Right atrium auricular region (tissue), 2 donors: ENCODE results near the gene REST. TPM values are rescaled to one million over a fixed set of nuclear protein-coding genes. Genes with fewer than 3 reads are reported as not detected.

ENCODE experiments used
- DNase-seq: peaks from one replicate; pipeline ENCODE4 v3.0.0-alpha.2; 2019; ENCODE audit warnings: low spot score
- H3K27ac ChIP-seq, 2 donors: fragments of 200-600 bp; sonication (generic); 1 replicate in 1 of 2; 2 replicates in 1 of 2; pipeline ENCODE4 v1.5.1; 2016 to 2019
- H3K27me3 ChIP-seq, 2 donors: fragments of 200-600 bp; sonication (generic); one replicate each; pipeline versions ENCODE4 v1.5.1 to v1.6.0; 2017 to 2019
- H3K36me3 ChIP-seq: fragments of 200-600 bp; sonication (generic); one replicate; pipeline ENCODE4 v1.5.1; 2016
- H3K4me1 ChIP-seq, 2 donors: fragments of 200-600 bp; sonication (generic); one replicate each; pipeline versions ENCODE4 v1.5.1 to v1.6.0; 2017 to 2019
- H3K4me3 ChIP-seq, 2 donors: fragments of 200-600 bp; sonication (generic); 1 replicate in 1 of 2; 2 replicates in 1 of 2; pipeline ENCODE4 v1.5.1; 2017 to 2019; ENCODE audit warnings: mild to moderate bottlenecking in 1 of 2, moderate library complexity in 1 of 2
- H3K9me3 ChIP-seq, 2 donors: fragments of 200-600 bp; sonication (generic); one replicate each; pipeline ENCODE4 v1.5.1; 2019
- total RNA-seq, 2 donors: library from RNA; depleted of rRNA; stranded (reverse); fragments of >200 nt; gene quantifications; one replicate each; pipeline ENCODE4 v1.1.0, GENCODE V29; 2016
- TF ChIP-seq, protein P1 (sequence below), 2 donors: fragments of 200-600 bp; sonication (generic); IDR thresholded peaks; one replicate each; pipeline ENCODE4 v1.5.1; 2019; ENCODE audit warnings: antibody characterized with exemption in 2 of 2

Gene REST, protein sequence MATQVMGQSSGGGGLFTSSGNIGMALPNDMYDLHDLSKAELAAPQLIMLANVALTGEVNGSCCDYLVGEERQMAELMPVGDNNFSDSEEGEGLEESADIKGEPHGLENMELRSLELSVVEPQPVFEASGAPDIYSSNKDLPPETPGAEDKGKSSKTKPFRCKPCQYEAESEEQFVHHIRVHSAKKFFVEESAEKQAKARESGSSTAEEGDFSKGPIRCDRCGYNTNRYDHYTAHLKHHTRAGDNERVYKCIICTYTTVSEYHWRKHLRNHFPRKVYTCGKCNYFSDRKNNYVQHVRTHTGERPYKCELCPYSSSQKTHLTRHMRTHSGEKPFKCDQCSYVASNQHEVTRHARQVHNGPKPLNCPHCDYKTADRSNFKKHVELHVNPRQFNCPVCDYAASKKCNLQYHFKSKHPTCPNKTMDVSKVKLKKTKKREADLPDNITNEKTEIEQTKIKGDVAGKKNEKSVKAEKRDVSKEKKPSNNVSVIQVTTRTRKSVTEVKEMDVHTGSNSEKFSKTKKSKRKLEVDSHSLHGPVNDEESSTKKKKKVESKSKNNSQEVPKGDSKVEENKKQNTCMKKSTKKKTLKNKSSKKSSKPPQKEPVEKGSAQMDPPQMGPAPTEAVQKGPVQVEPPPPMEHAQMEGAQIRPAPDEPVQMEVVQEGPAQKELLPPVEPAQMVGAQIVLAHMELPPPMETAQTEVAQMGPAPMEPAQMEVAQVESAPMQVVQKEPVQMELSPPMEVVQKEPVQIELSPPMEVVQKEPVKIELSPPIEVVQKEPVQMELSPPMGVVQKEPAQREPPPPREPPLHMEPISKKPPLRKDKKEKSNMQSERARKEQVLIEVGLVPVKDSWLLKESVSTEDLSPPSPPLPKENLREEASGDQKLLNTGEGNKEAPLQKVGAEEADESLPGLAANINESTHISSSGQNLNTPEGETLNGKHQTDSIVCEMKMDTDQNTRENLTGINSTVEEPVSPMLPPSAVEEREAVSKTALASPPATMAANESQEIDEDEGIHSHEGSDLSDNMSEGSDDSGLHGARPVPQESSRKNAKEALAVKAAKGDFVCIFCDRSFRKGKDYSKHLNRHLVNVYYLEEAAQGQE
- total RNA-seq = 10 to 100 TPM; 25.4 to 27.8 TPM

DNA sequence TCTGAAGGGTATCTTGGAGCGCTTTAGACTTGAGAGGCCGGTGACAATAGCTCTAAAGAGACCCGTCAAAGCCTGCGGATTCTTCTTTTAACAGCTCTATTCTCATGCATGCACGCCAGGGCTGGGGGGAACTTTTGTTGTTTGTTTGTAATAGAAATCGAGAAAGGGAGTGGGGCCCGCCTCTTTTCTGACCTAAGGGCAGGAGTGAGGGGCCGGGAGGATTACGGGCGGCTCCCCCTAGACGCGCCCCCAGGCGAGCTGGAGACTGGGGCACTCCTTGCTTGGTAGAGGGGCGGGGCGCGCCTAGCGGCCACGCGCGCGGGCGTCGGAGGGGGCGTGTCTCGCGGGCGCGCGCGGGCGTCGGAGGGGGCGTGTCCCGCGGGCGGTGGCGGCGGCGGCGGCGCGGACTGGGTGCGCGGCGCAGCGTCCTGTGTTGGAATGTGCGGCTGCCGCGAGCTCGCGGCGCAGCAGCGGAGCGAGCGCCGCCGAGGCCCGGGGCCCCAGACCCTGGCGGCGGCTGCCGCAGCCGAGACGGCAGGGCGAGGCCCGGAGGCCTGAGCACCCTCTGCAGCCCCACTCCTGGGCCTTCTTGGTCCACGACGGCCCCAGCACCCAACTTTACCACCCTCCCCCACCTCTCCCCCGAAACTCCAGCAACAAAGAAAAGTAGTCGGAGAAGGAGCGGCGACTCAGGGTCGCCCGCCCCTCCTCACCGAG, at the start of gene REST:
Gene REST, plus strand, starts transcription at position 412 of the 717 bp plus-strand sequence. CDS start 2,739 bp downstream, outside the sequence.
- Histone ChIP-seq H3K27me3 (no peaks in the 10 kb centered on the region), H3K36me3 (no peaks in the 10 kb centered on the region), H3K27ac (peak within 1 kb of the TSS; percentile 94 to 98), H3K4me3 (peak within 1 kb of the TSS; percentile 67 to 84), H3K4me1 (peaks cover 0 to 30% of the 10 kb centered on the region in 2 donors), H3K9me3 (no peaks in the 10 kb centered on the region)
- TF ChIP-seq, protein P1, sequence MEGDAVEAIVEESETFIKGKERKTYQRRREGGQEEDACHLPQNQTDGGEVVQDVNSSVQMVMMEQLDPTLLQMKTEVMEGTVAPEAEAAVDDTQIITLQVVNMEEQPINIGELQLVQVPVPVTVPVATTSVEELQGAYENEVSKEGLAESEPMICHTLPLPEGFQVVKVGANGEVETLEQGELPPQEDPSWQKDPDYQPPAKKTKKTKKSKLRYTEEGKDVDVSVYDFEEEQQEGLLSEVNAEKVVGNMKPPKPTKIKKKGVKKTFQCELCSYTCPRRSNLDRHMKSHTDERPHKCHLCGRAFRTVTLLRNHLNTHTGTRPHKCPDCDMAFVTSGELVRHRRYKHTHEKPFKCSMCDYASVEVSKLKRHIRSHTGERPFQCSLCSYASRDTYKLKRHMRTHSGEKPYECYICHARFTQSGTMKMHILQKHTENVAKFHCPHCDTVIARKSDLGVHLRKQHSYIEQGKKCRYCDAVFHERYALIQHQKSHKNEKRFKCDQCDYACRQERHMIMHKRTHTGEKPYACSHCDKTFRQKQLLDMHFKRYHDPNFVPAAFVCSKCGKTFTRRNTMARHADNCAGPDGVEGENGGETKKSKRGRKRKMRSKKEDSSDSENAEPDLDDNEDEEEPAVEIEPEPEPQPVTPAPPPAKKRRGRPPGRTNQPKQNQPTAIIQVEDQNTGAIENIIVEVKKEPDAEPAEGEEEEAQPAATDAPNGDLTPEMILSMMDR (IDR thresholded peaks at IDR 0.05) = no peak
- peak; percentile 71 for DNase-seq

DNA sequence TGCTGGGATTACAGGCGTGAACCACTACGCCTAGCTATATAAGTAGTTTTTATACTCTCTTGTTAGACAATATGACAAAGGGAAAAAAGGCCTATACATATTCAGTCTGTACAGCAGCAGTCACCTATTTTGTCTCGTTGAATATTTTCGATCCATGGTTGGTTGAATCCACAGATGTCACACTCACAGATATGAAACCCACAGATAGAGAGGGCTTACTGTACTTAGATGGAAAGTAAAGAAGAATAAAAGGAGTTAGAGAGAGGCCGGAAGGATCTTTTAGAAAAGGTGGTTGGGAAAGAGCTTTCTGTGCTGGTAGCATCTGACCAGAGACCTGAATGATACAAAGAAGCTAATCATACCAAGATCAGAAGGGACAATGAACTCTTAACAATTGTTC, 47.9 kb upstream of the REST start:
- Histone ChIP-seq H3K36me3 (no peaks in the 10 kb centered on the region), H3K9me3 (no peaks in the 10 kb centered on the region), H3K27me3 (no peaks in the 10 kb centered on the region), H3K4me3 (no peak overlapping the region), H3K4me1 (no peaks in the 10 kb centered on the region), H3K27ac (no peak overlapping the region)
- DNase-seq = no peak
- TF ChIP-seq, protein P1 (IDR thresholded peaks at IDR 0.05) = no peak

DNA sequence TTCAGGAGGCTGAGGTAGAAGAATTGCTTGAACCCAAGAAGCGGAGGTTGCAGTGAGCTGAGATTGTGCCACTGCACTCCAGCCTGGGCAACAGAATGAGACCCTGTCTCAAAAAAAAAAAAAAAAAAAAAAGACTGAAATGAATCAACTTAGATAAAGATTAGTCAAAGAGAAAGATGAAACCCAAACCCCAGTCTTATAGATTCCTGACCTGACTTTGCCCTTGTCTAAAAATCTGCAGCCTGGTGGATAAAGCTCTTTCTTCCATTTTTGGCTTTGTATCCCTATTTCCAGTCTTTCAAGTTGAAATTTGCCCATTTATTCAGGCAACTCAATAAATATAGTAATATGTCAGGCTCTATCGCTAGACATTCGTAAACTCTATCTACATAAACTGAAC, 46.9 kb upstream of the REST start:
- Histone ChIP-seq H3K4me1 (no peaks in the 10 kb centered on the region), H3K27ac (no peak overlapping the region), H3K4me3 (no peak overlapping the region), H3K9me3 (no peaks in the 10 kb centered on the region), H3K27me3 (no peaks in the 10 kb centered on the region), H3K36me3 (no peaks in the 10 kb centered on the region)
- no peak for DNase-seq
- TF ChIP-seq, protein P1 (IDR thresholded peaks at IDR 0.05) = no peak

DNA sequence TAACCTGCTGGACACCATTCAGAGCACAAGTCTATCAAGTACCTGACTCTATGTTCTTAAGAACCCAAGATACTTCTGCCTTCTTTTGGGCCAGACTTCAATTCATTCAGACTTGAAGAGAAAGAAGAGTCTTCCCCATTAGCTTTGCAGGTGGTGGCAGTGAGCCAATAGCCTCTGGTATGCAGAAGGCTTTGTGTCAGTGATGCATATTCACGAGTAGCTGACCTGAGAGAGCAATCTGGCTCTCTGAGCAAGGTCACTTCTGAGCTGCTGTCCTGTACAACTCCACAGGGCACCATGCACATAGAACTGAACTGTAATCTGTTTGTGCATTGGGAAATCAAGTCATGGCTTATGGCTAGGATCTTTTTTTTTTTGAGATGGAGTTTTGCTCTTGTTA, 46.3 kb upstream of the REST start:
- DNase-seq = no peak
- Histone ChIP-seq H3K9me3 (no peaks in the 10 kb centered on the region), H3K27me3 (no peaks in the 10 kb centered on the region), H3K36me3 (no peaks in the 10 kb centered on the region), H3K4me1 (no peaks in the 10 kb centered on the region), H3K27ac (no peak overlapping the region), H3K4me3 (no peak overlapping the region)
- TF ChIP-seq, protein P1 (IDR thresholded peaks at IDR 0.05) = no peak

DNA sequence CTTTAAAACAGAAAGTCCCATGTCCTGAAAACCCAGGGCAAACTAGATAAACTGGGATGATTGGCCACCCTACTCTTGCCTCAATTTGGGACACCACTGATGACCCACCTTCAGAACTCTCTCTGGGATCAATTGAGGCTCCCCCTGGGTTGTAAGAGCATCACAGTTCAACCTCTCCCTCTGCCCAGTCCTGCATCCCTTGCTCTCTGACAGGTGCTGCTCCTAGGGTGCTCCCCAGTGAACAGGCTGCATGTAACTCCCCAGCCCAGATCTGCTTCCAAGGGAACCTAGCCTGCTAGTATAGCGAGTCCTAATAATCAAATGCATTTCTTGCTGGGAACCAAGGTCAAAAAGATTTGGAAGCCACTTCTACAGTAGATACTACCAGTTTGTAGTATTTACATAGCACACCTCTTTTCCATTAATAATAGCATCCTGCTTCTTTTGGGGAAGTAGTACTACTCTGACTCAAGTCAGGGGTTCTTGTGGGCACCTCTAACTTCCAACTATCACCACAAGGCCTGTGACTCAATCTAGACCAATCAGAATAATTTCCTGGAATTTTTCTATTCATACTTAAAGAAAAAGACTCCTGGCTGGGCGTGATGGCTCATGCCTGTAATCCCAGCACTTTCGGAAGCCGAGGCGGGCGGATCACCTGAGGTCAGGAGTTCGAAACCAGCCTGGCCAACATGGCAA, 44.1 kb upstream of the REST start:
- Histone ChIP-seq H3K36me3 (no peaks in the 10 kb centered on the region), H3K27me3 (no peaks in the 10 kb centered on the region), H3K4me1 (no peaks in the 10 kb centered on the region), H3K4me3 (no peak overlapping the region), H3K27ac (no peak overlapping the region), H3K9me3 (no peaks in the 10 kb centered on the region)
- no peak for DNase-seq
- TF ChIP-seq, protein P1 (IDR thresholded peaks at IDR 0.05) = no peak
